ENCODE data around the gene NFKB2.

DNA sequence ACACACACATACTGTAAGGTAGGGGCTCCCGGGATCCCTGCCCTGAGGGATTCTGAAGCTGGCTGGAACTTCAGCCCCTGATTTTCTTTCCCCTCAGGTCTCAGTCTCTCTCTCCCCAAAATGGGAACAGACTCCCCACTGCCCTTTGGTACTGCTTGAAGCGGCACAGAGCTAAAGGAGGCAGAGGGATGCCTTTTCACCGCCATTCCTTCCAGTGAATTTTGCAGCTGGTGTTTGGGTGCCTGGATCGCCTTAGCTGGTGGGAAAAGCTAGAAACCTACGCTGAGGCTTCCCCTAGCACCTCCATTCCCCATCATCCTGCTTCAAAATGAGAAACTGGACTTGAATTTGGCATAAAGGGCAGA lies 39.6 kb downstream of the NFKB2 start:
- TF ChIP-seq, protein P1, sequence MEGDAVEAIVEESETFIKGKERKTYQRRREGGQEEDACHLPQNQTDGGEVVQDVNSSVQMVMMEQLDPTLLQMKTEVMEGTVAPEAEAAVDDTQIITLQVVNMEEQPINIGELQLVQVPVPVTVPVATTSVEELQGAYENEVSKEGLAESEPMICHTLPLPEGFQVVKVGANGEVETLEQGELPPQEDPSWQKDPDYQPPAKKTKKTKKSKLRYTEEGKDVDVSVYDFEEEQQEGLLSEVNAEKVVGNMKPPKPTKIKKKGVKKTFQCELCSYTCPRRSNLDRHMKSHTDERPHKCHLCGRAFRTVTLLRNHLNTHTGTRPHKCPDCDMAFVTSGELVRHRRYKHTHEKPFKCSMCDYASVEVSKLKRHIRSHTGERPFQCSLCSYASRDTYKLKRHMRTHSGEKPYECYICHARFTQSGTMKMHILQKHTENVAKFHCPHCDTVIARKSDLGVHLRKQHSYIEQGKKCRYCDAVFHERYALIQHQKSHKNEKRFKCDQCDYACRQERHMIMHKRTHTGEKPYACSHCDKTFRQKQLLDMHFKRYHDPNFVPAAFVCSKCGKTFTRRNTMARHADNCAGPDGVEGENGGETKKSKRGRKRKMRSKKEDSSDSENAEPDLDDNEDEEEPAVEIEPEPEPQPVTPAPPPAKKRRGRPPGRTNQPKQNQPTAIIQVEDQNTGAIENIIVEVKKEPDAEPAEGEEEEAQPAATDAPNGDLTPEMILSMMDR (IDR thresholded peaks at IDR 0.05; ENCODE audit: insufficient read depth, low read depth, low read length), result no peak
- no peak for TF ChIP-seq EZH2 (IDR thresholded peaks at IDR 0.05; ENCODE audit: insufficient read depth, low read length)

Data from astrocyte (in vitro differentiated cells and primary cell).